HepG2 (cell line): ENCODE data around the gene SLC35B1. TPM values are rescaled to one million over a fixed set of nuclear protein-coding genes. Genes with fewer than 3 reads are reported as not detected.

Source experiments
- ATAC-seq: fragments of 200-7000 bp; cut with Tn5 transposase; 3 replicates; pipeline ENCODE4 v1.9.1; 2020; ENCODE audit warnings: mild to moderate bottlenecking, moderate library complexity
- BruUV-seq: library from RNA; stranded (reverse); fragments of 400-500 nt; replicated peaks from 2 replicates; lab custom pipeline; 2021; lab: Mats Ljungman, UMichigan
- CTCF ChIA-PET: fragments of 300-600 bp; formaldehyde crosslinking; extraction: SDS; loops from one replicate; lab custom pipeline; 2021; ENCODE audit warnings: low total read pairs, inconsistent platforms, low intra/inter-chr PET ratio; lab: Yijun Ruan, JAX
- POLR2A ChIA-PET: fragments of 350-600 bp; sonication (Branson Sonifier 250); formaldehyde crosslinking; loops from one replicate; lab custom pipeline; 2020; ENCODE audit warnings: antibody characterized with exemption, inconsistent platforms; lab: Yijun Ruan, JAX
- DNase-seq: peaks from one replicate; pipeline ENCODE4 v3.0.0-alpha.2; 2015; ENCODE audit warnings: low spot score
- FAIRE-seq: peaks from 3 replicates; lab custom pipeline; 2011; peaks lifted over from hg19 to GRCh38; lab: Jason Lieb, UNC
- H2AFZ ChIP-seq: one replicate; pipeline ENCODE4 v1.6.1; 2011; ENCODE audit warnings: low read length, inconsistent platforms
- H3K27ac ChIP-seq: fragments of 300-600 bp; 3 replicates; pipeline ENCODE4 v1.8.0; 2011; ENCODE audit warnings: mixed run types, mild to moderate bottlenecking, mixed read lengths, low read length, inconsistent platforms; ENCODE audit not compliant: insufficient read depth; ENCODE audit errors: extremely low read length
- H3K27me3 ChIP-seq, 2 experiments: fragments of 200-600 bp in 1 of 2; 2 replicates in 1 of 2; 3 replicates in 1 of 2; pipeline versions ENCODE4 v1.6.0 to v1.8.0; 2011; ENCODE audit warnings: low read length in 2 of 2, mild to moderate bottlenecking in 2 of 2, moderate library complexity in 2 of 2, inconsistent platforms in 1 of 2; ENCODE audit not compliant: insufficient read depth in 2 of 2, control insufficient read depth in 1 of 2
- H3K36me3 ChIP-seq, 2 experiments: fragments of 200-600 bp in 1 of 2; replicated peaks in 1 of 2; 2 replicates in 1 of 2; 3 replicates in 1 of 2; pipeline versions ENCODE4 v1.5.1 to v1.8.0; 2011; ENCODE audit warnings: low read length in 2 of 2, inconsistent platforms in 1 of 2; ENCODE audit not compliant: insufficient read depth in 2 of 2, control insufficient read depth in 1 of 2
- H3K4me1 ChIP-seq: 2 replicates; pipeline ENCODE4 v1.5.1; 2012; ENCODE audit warnings: low read length, inconsistent platforms; ENCODE audit not compliant: insufficient read depth
- H3K4me2 ChIP-seq: 2 replicates; pipeline ENCODE4 v1.6.0; 2011; ENCODE audit warnings: low read depth, low read length, inconsistent platforms
- H3K4me3 ChIP-seq, 3 experiments: fragments of 200-600 bp in 1 of 3; sonication (generic), shearing (Covaris generic) in 1 of 3; replicated peaks in 1 of 3; 2 replicates each; pipeline ENCODE4 v1.5.1; 2011 to 2016; ENCODE audit warnings: low read length in 3 of 3, inconsistent platforms in 2 of 3, low read depth in 2 of 3, mild to moderate bottlenecking in 2 of 3, control low read depth in 1 of 3, mixed read lengths in 1 of 3; ENCODE audit not compliant: insufficient read depth in 1 of 3
- H3K79me2 ChIP-seq: one replicate; pipeline ENCODE4 v1.6.1; 2011; ENCODE audit warnings: low read length, inconsistent platforms; ENCODE audit not compliant: insufficient read depth
- H3K9ac ChIP-seq: 2 replicates; pipeline ENCODE4 v1.6.0; 2011; ENCODE audit warnings: mild to moderate bottlenecking, low read depth, low read length, inconsistent platforms; ENCODE audit not compliant: insufficient read depth
- H3K9me3 ChIP-seq: 2 replicates; pipeline ENCODE4 v1.5.1; 2012; ENCODE audit warnings: mild to moderate bottlenecking, low read length
- H4K20me1 ChIP-seq: 2 replicates; pipeline ENCODE4 v1.6.0; 2011; ENCODE audit warnings: inconsistent platforms, mild to moderate bottlenecking, low read length, moderate library complexity; ENCODE audit not compliant: insufficient read depth
- ATF7 ChIP-seq, 2 experiments: fragments of 450-650 bp in 1 of 2; sonication (generic) in 1 of 2; formaldehyde crosslinking in 1 of 2; IDR thresholded peaks; 2 replicates each; pipeline versions ENCODE4 v1.4.0 to v1.6.1; 2016 to 2020; ENCODE audit warnings: antibody characterized with exemption in 1 of 2, mild to moderate bottlenecking in 1 of 2, missing genetic modification reagents in 1 of 2
- CBFB ChIP-seq: sonication (generic); formaldehyde crosslinking; IDR thresholded peaks from 2 replicates; pipeline ENCODE4 v1.4.0; 2020; ENCODE audit warnings: missing genetic modification reagents
- CCAR2 ChIP-seq: fragments of 200-400 bp; formaldehyde crosslinking; optimal IDR thresholded peaks from 2 replicates; pipeline ENCODE3; 2018; ENCODE audit warnings: low read depth, mild to moderate bottlenecking, low read length, moderate library complexity
- EEA1 ChIP-seq: sonication (generic); formaldehyde crosslinking; IDR thresholded peaks from 2 replicates; pipeline ENCODE4 v1.5.1; 2020; ENCODE audit warnings: mild to moderate bottlenecking, missing genetic modification reagents, borderline replicate concordance
- ELF3 ChIP-seq: IDR thresholded peaks from 2 replicates; pipeline ENCODE4 v1.6.1; 2016; ENCODE audit warnings: missing genetic modification reagents, missing compliant biosample characterization
- FOSL1 ChIP-seq: sonication (generic); formaldehyde crosslinking; IDR thresholded peaks from 2 replicates; pipeline ENCODE4 v1.9.0; 2021; ENCODE audit warnings: missing genetic modification reagents, borderline replicate concordance
- FOXC1 ChIP-seq: sonication (generic); formaldehyde crosslinking; IDR thresholded peaks from 2 replicates; pipeline ENCODE4 v1.8.0; 2022; ENCODE audit warnings: mild to moderate bottlenecking, missing genetic modification reagents, borderline replicate concordance
- HMGA1 ChIP-seq: sonication (generic); formaldehyde crosslinking; conservative IDR thresholded peaks from 2 replicates; pipeline ENCODE4 v1.4.0; 2020; ENCODE audit warnings: missing genetic modification reagents
- HNF4A ChIP-seq: sonication (generic); formaldehyde crosslinking; IDR thresholded peaks from 2 replicates; pipeline ENCODE4 v1.4.0; 2020; ENCODE audit warnings: missing genetic modification reagents
- KAT8 ChIP-seq: IDR thresholded peaks from 2 replicates; pipeline ENCODE4 v1.6.1; 2016; ENCODE audit warnings: missing genetic modification reagents, missing compliant biosample characterization
- SALL1 ChIP-seq: sonication (generic); formaldehyde crosslinking; IDR thresholded peaks from 2 replicates; pipeline ENCODE4 v1.8.0; 2022; ENCODE audit warnings: mild to moderate bottlenecking, missing genetic modification reagents
- SNAPC5 ChIP-seq: sonication (generic); formaldehyde crosslinking; IDR thresholded peaks from 2 replicates; pipeline ENCODE4 v1.8.1; 2023; ENCODE audit warnings: mild to moderate bottlenecking, missing genetic modification reagents, borderline replicate concordance
- SOX13 ChIP-seq, 3 experiments: fragments of 450-650 bp in 1 of 3; sonication (generic) in 1 of 3; formaldehyde crosslinking in 1 of 3; IDR thresholded peaks in 2 of 3; conservative IDR thresholded peaks in 1 of 3; 2 replicates each; pipeline versions ENCODE4 v1.5.0 to v1.6.1; 2016 to 2020; ENCODE audit warnings: antibody characterized with exemption in 1 of 3, mild to moderate bottlenecking in 1 of 3, missing compliant biosample characterization in 1 of 3, missing genetic modification reagents in 1 of 3, moderate library complexity in 1 of 3
- STAG1 ChIP-seq: sonication (generic); formaldehyde crosslinking; IDR thresholded peaks from 2 replicates; pipeline ENCODE4 v1.4.0; 2020; ENCODE audit warnings: missing genetic modification reagents
- YEATS2 ChIP-seq: sonication (generic); formaldehyde crosslinking; IDR thresholded peaks from 2 replicates; pipeline ENCODE4 v1.4.0; 2020; ENCODE audit warnings: missing genetic modification reagents, borderline replicate concordance
- ZBTB3 ChIP-seq: sonication (generic); formaldehyde crosslinking; IDR thresholded peaks from 2 replicates; pipeline ENCODE4 v1.4.0; 2020; ENCODE audit warnings: low read depth, mild to moderate bottlenecking, moderate library complexity, missing genetic modification reagents, borderline replicate concordance
- ZBTB34 ChIP-seq: sonication (generic); formaldehyde crosslinking; IDR thresholded peaks from 2 replicates; pipeline ENCODE4 v1.8.0; 2022; ENCODE audit warnings: mild to moderate bottlenecking, missing genetic modification reagents
- ZBTB38 ChIP-seq: sonication (generic); formaldehyde crosslinking; IDR thresholded peaks from 2 replicates; pipeline ENCODE4 v1.5.1; 2020; ENCODE audit warnings: mild to moderate bottlenecking, missing genetic modification reagents
- ZFY ChIP-seq: sonication (generic); formaldehyde crosslinking; IDR thresholded peaks from 2 replicates; pipeline ENCODE4 v1.4.0; 2020; ENCODE audit warnings: missing genetic modification reagents
- ZNF232 ChIP-seq: sonication (generic); formaldehyde crosslinking; IDR thresholded peaks from 2 replicates; pipeline ENCODE4 v1.4.0; 2020; ENCODE audit warnings: missing genetic modification reagents, borderline replicate concordance
- ZNF234 ChIP-seq: sonication (generic); formaldehyde crosslinking; conservative IDR thresholded peaks from 2 replicates; pipeline ENCODE4 v1.5.1; 2020; ENCODE audit warnings: mild to moderate bottlenecking, missing genetic modification reagents
- ZNF335 ChIP-seq: sonication (generic); formaldehyde crosslinking; IDR thresholded peaks from 2 replicates; pipeline ENCODE4 v1.4.0; 2020; ENCODE audit warnings: missing genetic modification reagents
- ZSCAN20 ChIP-seq: sonication (generic); formaldehyde crosslinking; IDR thresholded peaks from 2 replicates; pipeline ENCODE4 v1.4.0; 2020; ENCODE audit warnings: missing genetic modification reagents, mild to moderate bottlenecking, borderline replicate concordance
- WGBS: methylation state at CpG from one replicate; pipeline ENCODE4 v1.1.6; 2017; ENCODE audit warnings: low lambda C conversion rate; 5-methylcytosine and 5-hydroxymethylcytosine counted together
- in situ Hi-C: cut with HindIII; loops from 2 replicates; pipeline ENCODE4 v1.10.0; 2017; ENCODE audit warnings: low pct_unique_long_range_greater_than_20kb; ENCODE audit not compliant: extremely low pct_ligation_motif_present
- intact Hi-C: fragments of 100-400 bp; cut with micrococcal nuclease; formaldehyde crosslinking; loops from one replicate; pipeline ENCODE4 v1.10.0; 2022; ENCODE audit not compliant: unreplicated experiment
- polyA plus RNA-seq, 8 experiments: library from polyadenylated mRNA; depleted of rRNA in 3 of 8; stranded (reverse) in 7 of 8; unstranded in 1 of 8; fragments of >200 nt; fragmentation: Illumina TruSeq in 4 of 8; extraction: Trizol in 4 of 8; gene quantifications; 2 replicates each; pipeline versions ENCODE4 v1.2.1 to v1.2.3, GENCODE V29; 2011 to 2016; ENCODE audit warnings: low read depth in 4 of 8, missing spikeins in 1 of 8, mixed read lengths in 1 of 8; ENCODE audit not compliant: insufficient read depth in 1 of 8
- total RNA-seq, 5 experiments: library from RNA; depleted of rRNA; stranded (reverse); fragments of >200 nt; fragmentation: Illumina TruSeq; extraction: Trizol; gene quantifications; 2 replicates each; pipeline ENCODE4 v1.2.3, GENCODE V29; 2016; ENCODE audit warnings: low read depth in 1 of 5

Gene SLC35B1
- total and polyA plus RNA-seq, 2 of the 13 experiments (the other 11 are each of a cell fraction or from before 2014, with no cell fraction given), result 99.6 to 113 TPM

- in situ Hi-C loops, result no loop called here
- no peak overlapping the region for H3K27ac ChIP-seq
Observed at GRCh38 chr17:49742166-49742638, 34.4 kb upstream of the SLC35B1 start.

GRCh38 chr17:49741692-49742076, 33.9 kb upstream of the SLC35B1 start:
- intact Hi-C loops (no loop called here), in situ Hi-C loops (no loop called here)
- H3K36me3 ChIP-seq, result no peaks in the 10 kb centered on the region
- CTCF ChIA-PET, result no interaction called here
- no peak overlapping the region for H2AFZ ChIP-seq
- FAIRE-seq (no peak), DNase-seq (no peak), ATAC-seq (no peak)
- POLR2A ChIA-PET, result interaction anchor here (3.4 kb wide), 1 partner anchor 22 kb away, joined by 13 read pairs; the partner anchor contains the start of gene FAM117A
- H3K27ac ChIP-seq, result no peak overlapping the region
- no peaks in the 10 kb centered on the region for H3K27me3 ChIP-seq
- H3K79me2 ChIP-seq, result no peaks in the 10 kb centered on the region
- no peak overlapping the region for H3K4me3 ChIP-seq
- no TSS peak for BruUV-seq
- no peak overlapping the region for H3K9ac ChIP-seq
- 93% methylated on average over 3 of the region's 3 CpGs for WGBS
- H3K4me2 ChIP-seq, result no peak overlapping the region
- peaks cover 32% of the 10 kb centered on the region for H3K4me1 ChIP-seq
- H3K9me3 ChIP-seq, result no peaks in the 10 kb centered on the region
- no peaks in the 10 kb centered on the region for H4K20me1 ChIP-seq
- no peak for TF ChIP-seq SOX13 (IDR thresholded peaks at IDR 0.05)
- TF ChIP-seq SOX13 (CRISPR knock-in tag; conservative IDR thresholded peaks at IDR 0.05 in 1 of 2, IDR thresholded peaks at IDR 0.05 in 1 of 2), result no peak
- no peak for TF ChIP-seq ZNF234 (CRISPR knock-in tag)
- no peak for TF ChIP-seq HNF4A (CRISPR knock-in tag)
- no peak for TF ChIP-seq ZBTB3 (CRISPR knock-in tag)
- no peak for TF ChIP-seq HMGA1 (CRISPR knock-in tag)
- TF ChIP-seq SALL1 (CRISPR knock-in tag), result no peak
- TF ChIP-seq FOXC1 (CRISPR knock-in tag), result no peak
- TF ChIP-seq CBFB (CRISPR knock-in tag), result no peak
- no peak for TF ChIP-seq ZSCAN20 (CRISPR knock-in tag)
- TF ChIP-seq CCAR2, result no peak
- TF ChIP-seq ZFY, result no peak
- no peak for TF ChIP-seq ATF7 (IDR thresholded peaks at IDR 0.05)
- no peak for TF ChIP-seq ATF7 (CRISPR knock-in tag; IDR thresholded peaks at IDR 0.05)
- no peak for TF ChIP-seq ZBTB34 (CRISPR knock-in tag)
- TF ChIP-seq EEA1 (CRISPR knock-in tag), result no peak
- TF ChIP-seq ZBTB38 (CRISPR knock-in tag), result no peak

More at GRCh38 chr17:49742166-49742638, 34.4 kb upstream of the SLC35B1 start:
- Histone ChIP-seq H3K79me2 (no peaks in the 10 kb centered on the region), H3K36me3 (no peaks in the 10 kb centered on the region), H3K27me3 (no peaks in the 10 kb centered on the region), H2AFZ (no peak overlapping the region), H4K20me1 (no peaks in the 10 kb centered on the region), H3K9ac (no peak overlapping the region), H3K4me3 (no peak overlapping the region), H3K4me1 (peaks cover 37% of the 10 kb centered on the region), H3K4me2 (no peak overlapping the region), H3K9me3 (no peaks in the 10 kb centered on the region)
- POLR2A ChIA-PET, result interaction anchor here (3.4 kb wide), 1 partner anchor 22 kb away, joined by 13 read pairs; the partner anchor contains the start of gene FAM117A
- ATAC-seq (no peak), DNase-seq (no peak), FAIRE-seq (no peak)
- WGBS, result 94% methylated on average over 1 of the region's 1 CpG
- intact Hi-C loops, result no loop called here
- BruUV-seq, result no TSS peak
- CTCF ChIA-PET, result no interaction called here
- no peak for TF ChIP-seq FOSL1 (CRISPR knock-in tag)
- no peak for TF ChIP-seq STAG1 (CRISPR knock-in tag)
- TF ChIP-seq ZNF232 (CRISPR knock-in tag), result no peak
- no peak for TF ChIP-seq ZNF335 (CRISPR knock-in tag)
- TF ChIP-seq KAT8 (CRISPR knock-in tag), result no peak
- TF ChIP-seq YEATS2 (CRISPR knock-in tag), result no peak
- TF ChIP-seq SNAPC5 (CRISPR knock-in tag), result no peak
- no peak for TF ChIP-seq ELF3
